ENCODE data around the gene KCNJ5. TPM values are rescaled to one million over a fixed set of nuclear protein-coding genes. Genes with fewer than 3 reads are reported as not detected.

The KCNJ5 gene
- total RNA-seq, 1 donor from 2014 or later: not detected

GRCh38 chr11:128913806-128914205 lies 22.6 kb downstream of the KCNJ5 start:
- Mint-ChIP-seq H3K4me3 (no peak overlapping the region), H3K4me1 (peaks cover 22% of the 10 kb centered on the region), H3K9me3 (peaks cover 12% of the 10 kb centered on the region), H3K27me3 (ENCODE audit: insufficient read depth, low read depth) (peaks cover 14% of the 10 kb centered on the region), H3K27ac (no peak overlapping the region), H3K36me3 (no peaks in the 10 kb centered on the region)
- Histone ChIP-seq H3K9ac (no peak overlapping the region), H3K9me3 (ENCODE audit: low read depth) (no peaks in the 10 kb centered on the region), H3K4me3 (no peak overlapping the region), H3F3A (ENCODE audit: low read depth) (no peaks in the 10 kb centered on the region), H3K27ac (no peak overlapping the region), H3K36me3 (no peaks in the 10 kb centered on the region), H3K4me2 (no peak overlapping the region), H3K4me1 (no peaks in the 10 kb centered on the region), H2AFZ (replicated peaks) (no peak overlapping the region), H4K20me1 (ENCODE audit: low read depth) (no peaks in the 10 kb centered on the region), H3K79me2 (ENCODE audit: low read depth) (no peaks in the 10 kb centered on the region), H3K27me3 (peaks cover 12% of the 10 kb centered on the region)
- TF ChIP-seq EZH2 (IDR thresholded peaks at IDR 0.05) (no peak), CTCF (IDR thresholded peaks at IDR 0.05) (no peak), EZH2phosphoT487 (IDR thresholded peaks at IDR 0.05) (no peak)
- DNase-seq (ENCODE audit: low spot score): no peak

- no peak for TF ChIP-seq EZH2phosphoT487 (IDR thresholded peaks at IDR 0.05)
- TF ChIP-seq EZH2 (IDR thresholded peaks at IDR 0.05): no peak
- no peak for TF ChIP-seq CTCF (IDR thresholded peaks at IDR 0.05)
- peaks cover 12% of the 10 kb centered on the region for H3K9me3 Mint-ChIP-seq
- no peaks in the 10 kb centered on the region for H3K36me3 Mint-ChIP-seq
- Histone ChIP-seq H3K4me2 (no peak overlapping the region), H4K20me1 (ENCODE audit: low read depth) (no peaks in the 10 kb centered on the region), H3K9ac (no peak overlapping the region), H3K4me1 (no peaks in the 10 kb centered on the region), H3K9me3 (ENCODE audit: low read depth) (no peaks in the 10 kb centered on the region), H3F3A (ENCODE audit: low read depth) (no peaks in the 10 kb centered on the region), H3K27ac (no peak overlapping the region), H3K79me2 (ENCODE audit: low read depth) (no peaks in the 10 kb centered on the region), H3K4me3 (no peak overlapping the region), H3K27me3 (peaks cover 5% of the 10 kb centered on the region), H3K36me3 (no peaks in the 10 kb centered on the region), H2AFZ (replicated peaks) (no peak overlapping the region)
- DNase-seq (ENCODE audit: low spot score): no peak
- H3K27me3 Mint-ChIP-seq (ENCODE audit: insufficient read depth, low read depth): peaks cover 12% of the 10 kb centered on the region
- no peak overlapping the region for H3K27ac Mint-ChIP-seq
- H3K4me1 Mint-ChIP-seq: peaks cover 22% of the 10 kb centered on the region
- no peak overlapping the region for H3K4me3 Mint-ChIP-seq
These were observed 23.3 kb downstream of the KCNJ5 start for GRCh38 chr11:128914216-128915148.

- H3K4me3 Mint-ChIP-seq: no peak overlapping the region
- no peak for TF ChIP-seq CTCF (IDR thresholded peaks at IDR 0.05)
- TF ChIP-seq EZH2phosphoT487 (IDR thresholded peaks at IDR 0.05): no peak
- TF ChIP-seq EZH2 (IDR thresholded peaks at IDR 0.05): no peak
- Histone ChIP-seq H3K9ac (no peak overlapping the region), H4K20me1 (ENCODE audit: low read depth) (no peaks in the 10 kb centered on the region), H3K79me2 (ENCODE audit: low read depth) (no peaks in the 10 kb centered on the region), H3K4me2 (no peak overlapping the region), H3K27ac (no peak overlapping the region), H3K4me3 (no peak overlapping the region), H3K4me1 (no peaks in the 10 kb centered on the region), H3K9me3 (ENCODE audit: low read depth) (no peaks in the 10 kb centered on the region), H2AFZ (replicated peaks) (no peak overlapping the region), H3K27me3 (no peaks in the 10 kb centered on the region), H3F3A (ENCODE audit: low read depth) (no peaks in the 10 kb centered on the region), H3K36me3 (no peaks in the 10 kb centered on the region)
- H3K36me3 Mint-ChIP-seq: no peaks in the 10 kb centered on the region
- H3K27ac Mint-ChIP-seq: peak overlapping the region; percentile 24
- peaks cover 10% of the 10 kb centered on the region for H3K27me3 Mint-ChIP-seq (ENCODE audit: insufficient read depth, low read depth)
- H3K9me3 Mint-ChIP-seq: peaks cover 12% of the 10 kb centered on the region
- H3K4me1 Mint-ChIP-seq: peaks cover 22% of the 10 kb centered on the region
- DNase-seq (ENCODE audit: low spot score): no peak
These were observed 24.0 kb downstream of the KCNJ5 start for GRCh38 chr11:128915149-128915521.
